ENCODE results near the gene FOSB.

DNA sequence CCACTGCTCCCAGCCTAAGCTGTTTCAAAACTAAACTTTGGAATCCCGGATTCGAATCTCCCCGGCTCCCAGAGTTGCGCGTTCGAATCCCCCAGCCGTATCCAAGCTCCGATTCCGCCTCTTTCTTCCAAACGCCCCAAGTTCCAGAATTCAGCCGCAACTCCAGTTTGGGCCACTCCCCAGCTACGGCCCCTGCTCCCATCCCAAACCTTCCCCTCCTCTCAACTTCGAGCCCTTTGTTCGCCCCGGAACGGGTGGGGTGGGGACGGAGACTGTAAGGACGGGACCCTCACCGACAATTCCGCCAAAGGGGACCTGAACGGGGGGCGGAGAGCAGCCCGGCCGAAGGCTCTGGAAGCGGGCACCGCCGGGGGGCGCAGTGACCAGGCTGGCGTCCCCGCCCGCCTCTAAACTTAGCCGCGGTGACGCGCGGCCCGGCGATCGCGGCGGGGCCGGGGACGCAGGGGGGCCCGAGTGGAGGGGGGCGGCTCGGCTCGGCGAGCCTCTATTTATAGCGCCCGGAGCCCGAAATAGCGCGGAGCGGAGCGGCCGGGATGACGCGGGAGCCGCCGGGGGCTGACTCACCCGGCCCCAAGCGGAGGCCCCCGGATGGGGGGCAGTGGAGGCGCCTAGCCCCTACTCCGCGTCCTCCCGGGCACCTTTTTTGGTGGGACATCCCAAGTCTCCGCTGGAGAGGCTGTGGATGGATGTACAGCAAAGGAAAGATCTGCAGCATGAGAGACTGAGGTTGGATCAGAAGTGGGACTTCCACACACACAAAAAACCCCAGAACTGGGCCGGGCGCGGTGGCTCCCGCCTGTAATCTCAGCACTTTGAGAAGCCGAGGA lies 39.2 kb upstream of the FOSB start:
- TF ChIP-seq, protein P1, sequence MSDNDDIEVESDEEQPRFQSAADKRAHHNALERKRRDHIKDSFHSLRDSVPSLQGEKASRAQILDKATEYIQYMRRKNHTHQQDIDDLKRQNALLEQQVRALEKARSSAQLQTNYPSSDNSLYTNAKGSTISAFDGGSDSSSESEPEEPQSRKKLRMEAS (IDR thresholded peaks at IDR 0.05; ENCODE audit: insufficient read depth, insufficient read length) = no peak
- TF ChIP-seq, protein P2, sequence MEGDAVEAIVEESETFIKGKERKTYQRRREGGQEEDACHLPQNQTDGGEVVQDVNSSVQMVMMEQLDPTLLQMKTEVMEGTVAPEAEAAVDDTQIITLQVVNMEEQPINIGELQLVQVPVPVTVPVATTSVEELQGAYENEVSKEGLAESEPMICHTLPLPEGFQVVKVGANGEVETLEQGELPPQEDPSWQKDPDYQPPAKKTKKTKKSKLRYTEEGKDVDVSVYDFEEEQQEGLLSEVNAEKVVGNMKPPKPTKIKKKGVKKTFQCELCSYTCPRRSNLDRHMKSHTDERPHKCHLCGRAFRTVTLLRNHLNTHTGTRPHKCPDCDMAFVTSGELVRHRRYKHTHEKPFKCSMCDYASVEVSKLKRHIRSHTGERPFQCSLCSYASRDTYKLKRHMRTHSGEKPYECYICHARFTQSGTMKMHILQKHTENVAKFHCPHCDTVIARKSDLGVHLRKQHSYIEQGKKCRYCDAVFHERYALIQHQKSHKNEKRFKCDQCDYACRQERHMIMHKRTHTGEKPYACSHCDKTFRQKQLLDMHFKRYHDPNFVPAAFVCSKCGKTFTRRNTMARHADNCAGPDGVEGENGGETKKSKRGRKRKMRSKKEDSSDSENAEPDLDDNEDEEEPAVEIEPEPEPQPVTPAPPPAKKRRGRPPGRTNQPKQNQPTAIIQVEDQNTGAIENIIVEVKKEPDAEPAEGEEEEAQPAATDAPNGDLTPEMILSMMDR (IDR thresholded peaks at IDR 0.05; ENCODE audit: extremely low read depth in 1 of 2, insufficient read depth in 1 of 2, low read depth in 1 of 2, low read length in 2 of 2) = peak; percentile 47 to 68
- TF ChIP-seq MYC (IDR thresholded peaks at IDR 0.05; ENCODE audit: low read depth, low read length) (no peak), POLR2A (IDR thresholded peaks at IDR 0.05; ENCODE audit: low read depth, low read length) (no peak)

All from endothelial cell of umbilical vein (primary cell).